Measurements from ENCODE around the gene CREB3L2.

GRCh38 chr7:137873979-137874777 lies 127.7 kb downstream of the CREB3L2 start:
- TF ChIP-seq TARDBP (IDR thresholded peaks at IDR 0.05) (no peak), SP1 (IDR thresholded peaks at IDR 0.05) (no peak), FOXK2 (IDR thresholded peaks at IDR 0.05) (no peak), NFRKB (IDR thresholded peaks at IDR 0.05) (no peak), FOXA1 (IDR thresholded peaks at IDR 0.05) (no peak), SUZ12 (IDR thresholded peaks at IDR 0.05) (no peak), LEF1 (IDR thresholded peaks at IDR 0.05; ENCODE audit: borderline replicate concordance) (no peak), ZNF384 (IDR thresholded peaks at IDR 0.05) (no peak), CTBP1 (IDR thresholded peaks at IDR 0.05; ENCODE audit: borderline replicate concordance) (no peak), L3MBTL2 (conservative IDR thresholded peaks at IDR 0.05) (no peak), ELF4 (IDR thresholded peaks at IDR 0.05) (no peak), BHLHE40 (IDR thresholded peaks at IDR 0.05; ENCODE audit: borderline replicate concordance) (no peak), FOXM1 (IDR thresholded peaks at IDR 0.05; ENCODE audit: borderline replicate concordance) (no peak)

All from HEK293T (cell line).